ENCODE data around the gene RAB11B. TPM values are rescaled to one million over a fixed set of nuclear protein-coding genes. Genes with fewer than 3 reads are reported as not detected.

RAB11B gene
- total and polyA plus RNA-seq, 2 of the 13 experiments (the other 11 are each of a cell fraction or from before 2014, with no cell fraction given): 6.0 to 28.4 TPM

Small RNA genes lying within 50 kb of the gene (microRNA-seq; reads per million reads assigned to microRNA genes)
- 0.85 reads per million for gene MIR4999

Small RNA genes lying within 50 kb of the gene (small RNA-seq; reads per million reads assigned to genes)
- gene MIR4999 (ENCODE audit: insufficient read depth in 2 of 3, insufficient read length in 3 of 3, low read depth in 2 of 3, low replicate concordance in 1 of 3): 0 to 2.9 (median 0.98) reads per million in 3 experiments

Other genes starting within 250 kb of the RAB11B start
- gene FBN3, start 240.8 kb upstream of the RAB11B start, total RNA-seq (2016; rRNA removed; fragmentation: Illumina TruSeq; extraction: Trizol): 0.20 TPM in 1 of 2 replicates, not detected in the other
- gene FBN3, start 240.8 kb upstream of the RAB11B start, polyA plus RNA-seq (2011; rRNA removed): 1.3 and 2.4 TPM in 2 replicates
- 47.4 and 83.5 TPM in 2 replicates for gene CERS4, start 181.0 kb upstream of the RAB11B start, total RNA-seq (2016; rRNA removed; fragmentation: Illumina TruSeq; extraction: Trizol)
- gene CERS4, start 181.0 kb upstream of the RAB11B start, polyA plus RNA-seq (2011; rRNA removed): 74.7 and 97.6 TPM in 2 replicates
- 44.4 and 99.9 TPM in 2 replicates for gene CD320, start 82.0 kb upstream of the RAB11B start, total RNA-seq (2016; rRNA removed; fragmentation: Illumina TruSeq; extraction: Trizol)
- gene CD320, start 82.0 kb upstream of the RAB11B start, polyA plus RNA-seq (2011; rRNA removed): 79.9 and 83.1 TPM in 2 replicates
- 57.2 and 64.5 TPM in 2 replicates for gene NDUFA7, start 69.0 kb upstream of the RAB11B start, total RNA-seq (2016; rRNA removed; fragmentation: Illumina TruSeq; extraction: Trizol)
- 71.5 and 75.3 TPM in 2 replicates for gene NDUFA7, start 69.0 kb upstream of the RAB11B start, polyA plus RNA-seq (2011; rRNA removed)
- 281 and 319 TPM in 2 replicates for gene RPS28, start 68.9 kb upstream of the RAB11B start, total RNA-seq (2016; rRNA removed; fragmentation: Illumina TruSeq; extraction: Trizol)
- gene RPS28, start 68.9 kb upstream of the RAB11B start, polyA plus RNA-seq (2011; rRNA removed): 521 and 545 TPM in 2 replicates
- gene KANK3, start 47.1 kb upstream of the RAB11B start, total RNA-seq (2016; rRNA removed; fragmentation: Illumina TruSeq; extraction: Trizol): 0.15 and 0.18 TPM in 2 replicates
- 0.20 and 0.73 TPM in 2 replicates for gene KANK3, start 47.1 kb upstream of the RAB11B start, polyA plus RNA-seq (2011; rRNA removed)
- gene ANGPTL4, start 26.2 kb upstream of the RAB11B start, total RNA-seq (2016; rRNA removed; fragmentation: Illumina TruSeq; extraction: Trizol): 0.20 and 0.80 TPM in 2 replicates
- gene ANGPTL4, start 26.2 kb upstream of the RAB11B start, polyA plus RNA-seq (2011; rRNA removed): 21.7 and 39.9 TPM in 2 replicates
- gene MARCHF2, start 22.9 kb downstream of the RAB11B start, total RNA-seq (2016; rRNA removed; fragmentation: Illumina TruSeq; extraction: Trizol): 10.6 and 12.7 TPM in 2 replicates
- gene MARCHF2, start 22.9 kb downstream of the RAB11B start, polyA plus RNA-seq (2011; rRNA removed): 13.0 and 17.0 TPM in 2 replicates
- gene HNRNPM, start 54.6 kb downstream of the RAB11B start, total RNA-seq (2016; rRNA removed; fragmentation: Illumina TruSeq; extraction: Trizol): 102 and 144 TPM in 2 replicates
- 53.7 and 56.7 TPM in 2 replicates for gene HNRNPM, start 54.6 kb downstream of the RAB11B start, polyA plus RNA-seq (2011; rRNA removed)
- gene PRAM1, start 112.3 kb downstream of the RAB11B start, total RNA-seq (2016; rRNA removed; fragmentation: Illumina TruSeq; extraction: Trizol): not detected in 2 replicates
- 0.03 TPM in 1 of 2 replicates, not detected in the other for gene PRAM1, start 112.3 kb downstream of the RAB11B start, polyA plus RNA-seq (2011; rRNA removed)
- gene ZNF414, start 123.8 kb downstream of the RAB11B start, total RNA-seq (2016; rRNA removed; fragmentation: Illumina TruSeq; extraction: Trizol): 1.4 and 2.5 TPM in 2 replicates
- gene ZNF414, start 123.8 kb downstream of the RAB11B start, polyA plus RNA-seq (2011; rRNA removed): 2.8 and 4.0 TPM in 2 replicates
- gene MYO1F, start 187.1 kb downstream of the RAB11B start, total RNA-seq (2016; rRNA removed; fragmentation: Illumina TruSeq; extraction: Trizol): 0.09 and 0.13 TPM in 2 replicates
- gene MYO1F, start 187.1 kb downstream of the RAB11B start, polyA plus RNA-seq (2011; rRNA removed): 0.13 and 0.34 TPM in 2 replicates
- gene ADAMTS10, start 220.4 kb downstream of the RAB11B start, total RNA-seq (2016; rRNA removed; fragmentation: Illumina TruSeq; extraction: Trizol): 0.49 TPM in 1 of 2 replicates, not detected in the other
- 1.7 and 3.0 TPM in 2 replicates for gene ADAMTS10, start 220.4 kb downstream of the RAB11B start, polyA plus RNA-seq (2011; rRNA removed)
- gene NFILZ, start 240.3 kb downstream of the RAB11B start, total RNA-seq (2016; rRNA removed; fragmentation: Illumina TruSeq; extraction: Trizol): not detected in 2 replicates
- gene NFILZ, start 240.3 kb downstream of the RAB11B start, polyA plus RNA-seq (2011; rRNA removed): not detected in 2 replicates